GM18907 (cell line): ENCODE results near the gene WBP2.
A peak's percentile ranks its signal among the peaks of the same experiment; 100 is the strongest.

Source experiments
- ATAC-seq: cut with Tn5 transposase; IDR thresholded peaks from one replicate; pipeline ENCODE4 v1.9.1; 2021; ENCODE audit warnings: mild to moderate bottlenecking, moderate library complexity; ENCODE audit not compliant: unreplicated experiment

WBP2 gene

DNA sequence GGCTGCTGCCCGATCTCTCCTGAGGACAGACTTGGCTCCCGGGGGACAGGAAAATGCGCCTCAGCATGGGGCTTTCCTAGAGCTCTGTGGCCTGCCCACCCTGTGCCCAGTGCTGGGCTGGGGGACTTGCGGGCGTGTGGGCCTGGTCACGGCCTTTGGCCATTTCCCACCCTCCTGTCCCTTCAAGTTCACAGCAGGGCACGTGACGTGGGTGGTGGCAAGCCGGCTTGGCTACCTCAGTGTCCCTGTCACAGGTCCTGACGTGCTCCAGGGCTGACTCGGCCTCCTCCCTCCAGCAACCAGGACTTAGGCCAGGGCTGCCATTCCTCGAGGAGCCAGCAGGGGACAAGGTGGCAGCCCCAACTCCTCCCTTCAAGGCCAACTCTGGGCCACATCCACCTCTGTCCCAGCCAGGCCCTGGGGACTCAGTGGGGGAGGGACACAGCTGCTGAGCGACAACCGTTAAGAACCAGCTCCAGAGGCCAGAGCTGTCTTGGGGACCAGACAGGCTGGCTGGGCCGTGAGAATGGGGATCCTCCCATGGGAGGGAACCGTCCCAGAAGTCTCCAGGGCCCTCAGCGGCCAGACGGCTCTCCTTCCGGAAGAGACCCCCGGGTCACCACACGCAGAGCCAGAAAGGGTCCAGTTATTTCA is 9.9 kb downstream of the WBP2 start:
- ATAC-seq, result peak; percentile 70

DNA sequence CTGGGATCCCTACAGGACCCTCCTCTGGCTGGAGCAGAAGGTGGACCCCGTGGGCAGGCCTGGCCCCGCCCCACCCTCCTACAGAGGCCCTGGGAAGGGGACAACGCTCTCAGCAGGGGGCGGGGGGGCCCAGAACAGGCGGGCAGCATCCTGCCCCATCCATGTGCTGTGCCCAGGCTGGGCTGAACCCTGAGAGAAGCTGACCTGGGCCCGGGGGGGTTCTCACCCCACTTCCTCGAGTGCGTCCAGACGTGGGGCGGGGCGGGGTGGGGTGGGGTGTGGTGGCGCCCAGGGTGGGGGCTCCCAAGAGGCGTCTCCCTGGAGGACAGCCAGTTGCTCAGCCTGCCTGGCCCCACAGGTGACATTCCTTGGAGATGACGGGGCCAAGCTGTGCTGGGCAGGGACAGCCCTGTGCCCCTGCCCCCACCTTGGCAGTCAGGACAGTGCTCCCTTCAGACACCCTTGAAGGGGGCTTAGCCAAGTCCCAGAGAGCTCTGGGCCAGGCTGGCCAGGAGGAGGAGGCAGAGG is 10.5 kb downstream of the WBP2 start:
- peak; percentile 23 for ATAC-seq

DNA sequence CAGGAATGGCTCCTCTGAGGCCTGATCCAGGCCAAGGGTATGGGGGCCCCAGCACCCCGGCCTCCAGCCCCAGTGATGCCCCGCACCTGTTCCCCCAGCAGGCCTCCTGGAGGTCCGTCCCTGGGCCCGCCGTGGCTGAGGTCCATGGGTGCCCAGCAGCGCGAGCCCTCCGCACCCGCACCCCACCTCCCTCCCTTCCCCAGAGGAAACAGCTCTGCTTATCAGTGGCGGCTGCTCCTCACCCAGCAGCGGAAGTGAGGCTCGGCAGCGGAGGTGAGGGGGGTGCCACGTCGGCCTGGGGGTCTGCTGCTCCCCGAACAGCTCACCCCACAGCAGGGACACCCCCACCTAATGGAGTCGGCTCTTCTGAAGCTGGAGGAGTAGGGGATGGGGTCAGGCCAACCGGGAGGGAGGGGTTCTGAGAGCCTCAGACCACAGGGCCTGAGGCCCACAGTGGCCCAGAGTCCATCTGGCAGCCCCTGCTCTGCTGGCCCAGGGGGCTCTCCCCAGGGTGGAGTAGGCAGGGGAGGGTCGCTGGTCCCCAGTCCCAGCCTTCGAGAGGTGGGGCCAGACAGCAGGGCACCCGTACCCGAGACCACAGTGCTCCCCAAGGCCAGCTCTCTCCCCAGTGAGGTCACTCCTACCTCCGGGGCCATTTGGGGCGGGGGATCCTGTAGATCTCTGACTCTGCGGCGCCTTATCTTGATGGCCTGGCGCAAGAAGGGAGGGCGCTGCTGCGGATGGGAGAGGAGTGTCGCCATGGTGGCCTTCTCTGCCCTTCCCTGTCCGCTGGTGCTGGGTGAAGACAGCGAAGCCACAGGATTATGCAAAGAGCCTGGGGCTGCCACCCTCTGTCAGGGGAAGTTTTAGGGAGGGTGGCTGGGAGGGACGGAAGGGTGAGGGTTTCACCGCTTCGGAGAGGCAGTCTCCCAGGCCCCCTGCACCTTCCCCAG is 11.3 kb downstream of the WBP2 start, which contains the start of gene UNC13D:
TSS of gene UNC13D (minus strand) at position 828 of the 953 bp plus-strand sequence. CDS start at position 761, 67 bp downstream.
- ATAC-seq, result peak; percentile 26

GRCh38 chr17:75842963-75843576 is 12.1 kb downstream of the WBP2 start:
- no peak for ATAC-seq

DNA sequence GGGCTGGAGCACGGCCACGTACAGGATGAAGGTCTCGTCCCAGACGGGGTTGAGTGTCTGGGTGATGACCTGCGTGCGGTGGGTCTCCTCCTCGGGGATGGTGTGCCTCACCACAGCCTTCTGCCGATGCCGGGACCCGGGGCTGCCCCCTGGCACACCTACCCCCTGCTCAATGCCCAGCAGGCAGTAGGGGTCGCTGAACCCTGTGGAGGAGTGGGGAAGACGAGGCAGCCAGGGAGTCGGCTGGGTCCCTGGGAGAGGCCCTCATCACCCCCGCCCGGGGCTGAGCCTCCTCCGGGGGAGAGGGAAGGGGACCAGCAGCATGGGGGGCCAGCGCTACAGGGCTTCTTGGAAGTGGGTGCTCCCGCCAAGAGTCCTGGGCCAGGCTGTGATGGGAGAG is 12.7 kb downstream of the WBP2 start:
- no peak for ATAC-seq

GRCh38 chr17:75840799-75841164 is 14.4 kb downstream of the WBP2 start:
- ATAC-seq, result no peak

DNA sequence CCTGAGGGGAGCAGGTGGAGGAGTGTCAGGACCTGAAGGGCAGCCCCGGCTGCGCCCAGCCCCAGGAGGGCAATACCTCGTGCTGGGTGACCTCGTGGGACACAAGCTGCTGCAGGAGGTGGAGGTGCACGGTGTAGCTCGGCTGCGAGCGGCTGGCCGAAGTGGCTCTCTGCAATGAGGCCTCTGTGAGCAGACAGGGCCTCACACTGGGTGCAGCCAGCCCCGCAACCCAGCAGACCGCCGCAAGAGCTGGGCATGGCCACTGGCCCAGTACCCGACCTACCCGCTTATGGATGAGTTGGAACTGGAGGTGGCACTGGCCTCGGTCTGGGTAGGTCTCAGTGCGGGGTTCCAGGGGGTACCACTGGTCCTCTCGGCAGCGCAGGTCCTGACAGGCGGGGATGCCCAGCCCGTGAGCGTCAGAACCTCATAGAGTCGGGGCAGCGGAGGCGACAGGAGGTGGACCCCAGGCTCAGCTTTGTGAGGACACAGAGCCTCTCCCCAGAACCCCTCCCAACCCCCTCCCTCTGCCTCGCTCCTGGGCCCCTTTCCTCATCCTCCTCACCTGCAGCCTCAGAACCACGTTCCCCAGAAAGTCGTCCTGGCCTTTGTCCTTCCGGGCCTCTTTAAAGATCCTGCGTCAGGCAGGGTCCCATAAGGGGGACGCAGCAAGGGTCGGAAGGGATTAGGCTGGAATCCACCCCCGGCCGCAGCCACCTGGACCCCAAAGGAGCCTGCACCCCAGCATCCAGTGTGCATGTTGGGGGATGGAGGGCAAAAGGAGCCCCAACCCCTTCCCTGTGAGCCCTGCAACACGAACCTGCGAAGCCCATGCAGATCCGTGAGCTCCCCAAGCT is 15.0 kb downstream of the WBP2 start:
- no peak for ATAC-seq

DNA sequence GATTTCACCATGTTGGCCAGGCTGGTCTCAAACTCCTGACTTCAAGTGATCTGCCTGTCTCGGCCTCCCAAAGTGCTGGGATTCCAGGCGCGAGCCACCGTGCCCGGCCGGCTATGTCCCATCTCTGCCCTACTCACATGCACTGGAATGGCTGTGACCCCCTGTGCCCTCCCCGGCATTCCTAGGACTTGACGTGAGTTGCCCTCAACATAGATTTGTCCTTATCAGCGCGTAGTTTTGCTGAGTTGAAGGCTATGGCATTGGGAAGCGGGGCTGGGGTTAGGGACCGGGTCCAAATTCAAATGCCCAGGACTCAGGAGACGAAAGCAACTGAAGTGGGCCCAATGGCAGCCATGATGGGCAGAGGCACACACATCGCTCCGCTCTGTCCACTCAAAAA is 16.7 kb downstream of the WBP2 start:
- no peak for ATAC-seq

GRCh38 chr17:75837899-75838298 is 17.2 kb downstream of the WBP2 start:
- no peak for ATAC-seq

DNA sequence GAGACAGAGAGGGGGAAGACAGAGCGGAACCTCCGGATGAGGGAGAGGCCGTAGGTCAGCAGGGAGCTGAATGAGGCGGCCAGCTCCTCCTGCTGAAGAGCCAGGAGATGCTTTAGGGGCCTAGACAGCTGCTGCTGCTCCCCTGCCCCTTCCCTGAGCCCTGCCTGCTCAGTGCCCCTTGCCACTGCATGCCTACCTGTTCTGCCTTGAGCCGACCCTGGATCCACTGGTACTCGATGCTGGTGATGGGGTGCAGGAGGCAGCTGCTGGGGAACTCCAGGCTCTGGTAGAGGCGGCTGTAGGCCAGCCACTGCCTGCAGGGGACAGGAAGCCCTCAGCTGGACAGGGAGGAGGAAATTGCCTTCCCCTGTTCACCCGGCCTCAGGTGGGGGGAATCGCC is 18.5 kb downstream of the WBP2 start:
- no peak for ATAC-seq

GRCh38 chr17:75835654-75835987 is 19.5 kb downstream of the WBP2 start:
- no peak for ATAC-seq

- no peak for ATAC-seq
These were observed 20.0 kb downstream of the WBP2 start for GRCh38 chr17:75834928-75835653.

DNA sequence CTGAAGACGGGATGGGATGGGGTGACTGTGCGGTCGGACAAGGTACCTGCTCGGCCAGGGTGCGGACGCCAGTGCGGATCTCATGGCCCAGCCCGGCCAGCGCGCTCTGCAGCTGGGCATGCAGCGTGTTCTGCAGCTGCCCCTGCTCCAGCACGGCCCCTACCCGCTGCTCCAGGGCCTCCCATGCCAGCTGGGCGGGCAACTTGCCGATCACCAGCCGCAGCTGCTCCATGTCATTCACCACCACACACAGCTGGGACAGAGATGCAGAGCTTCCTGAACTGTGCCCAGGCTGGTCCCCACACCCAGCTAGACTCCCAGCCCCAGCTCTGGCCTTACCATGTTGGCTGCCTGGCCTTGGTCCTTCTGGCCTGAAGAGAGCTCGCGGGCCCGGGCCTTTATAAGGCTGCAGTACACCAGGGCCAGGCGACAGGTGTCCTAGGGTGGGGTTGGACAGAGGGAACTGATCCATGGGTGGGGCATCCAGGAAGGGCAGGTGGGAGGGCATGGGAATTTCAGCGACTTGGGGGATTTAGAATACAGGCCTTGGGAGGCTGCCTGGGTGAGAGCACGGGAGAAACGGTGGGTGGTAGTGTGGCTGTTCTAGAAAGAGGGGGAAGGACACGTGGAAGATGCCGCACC is 20.7 kb downstream of the WBP2 start:
- no peak for ATAC-seq

DNA sequence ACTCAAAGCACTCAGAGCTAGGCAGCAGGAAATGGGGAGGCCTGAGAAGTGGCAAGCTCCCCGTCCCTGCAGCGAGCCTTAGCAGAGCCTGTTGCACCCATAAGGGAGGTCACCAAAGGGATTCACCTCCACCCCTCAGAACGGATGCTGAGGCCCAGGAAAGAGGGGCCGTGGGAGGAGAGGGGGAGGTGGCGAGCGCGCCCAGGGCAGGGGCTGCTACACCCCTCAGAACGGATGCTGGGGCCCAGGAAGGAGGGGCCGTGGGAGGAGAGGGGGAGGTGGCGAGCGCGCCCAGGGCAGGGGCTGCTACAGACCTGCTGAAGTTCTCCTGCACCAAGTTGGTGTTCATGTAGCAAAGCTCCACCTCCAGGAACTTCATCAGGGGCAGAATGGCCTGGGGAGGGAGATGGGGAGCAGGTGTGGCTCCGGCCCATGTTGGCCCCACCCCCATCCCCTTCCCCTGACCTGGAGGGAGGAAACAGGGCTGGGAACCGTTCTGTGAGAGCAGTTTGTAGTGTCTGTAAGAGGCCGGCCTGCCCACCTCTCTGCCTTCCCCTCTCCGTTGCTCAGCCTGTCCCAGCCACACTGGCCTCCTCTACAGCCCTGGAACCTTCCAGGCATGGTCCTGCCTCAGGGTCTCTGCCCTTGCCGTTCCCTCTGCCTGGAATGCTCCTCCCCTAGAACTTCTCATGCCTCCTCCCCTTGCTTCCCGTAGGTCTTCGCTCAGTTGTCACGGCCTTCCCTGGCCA is 22.3 kb downstream of the WBP2 start:
- no peak for ATAC-seq

- no peak for ATAC-seq
These were observed 22.9 kb downstream of the WBP2 start for GRCh38 chr17:75832164-75832651.

DNA sequence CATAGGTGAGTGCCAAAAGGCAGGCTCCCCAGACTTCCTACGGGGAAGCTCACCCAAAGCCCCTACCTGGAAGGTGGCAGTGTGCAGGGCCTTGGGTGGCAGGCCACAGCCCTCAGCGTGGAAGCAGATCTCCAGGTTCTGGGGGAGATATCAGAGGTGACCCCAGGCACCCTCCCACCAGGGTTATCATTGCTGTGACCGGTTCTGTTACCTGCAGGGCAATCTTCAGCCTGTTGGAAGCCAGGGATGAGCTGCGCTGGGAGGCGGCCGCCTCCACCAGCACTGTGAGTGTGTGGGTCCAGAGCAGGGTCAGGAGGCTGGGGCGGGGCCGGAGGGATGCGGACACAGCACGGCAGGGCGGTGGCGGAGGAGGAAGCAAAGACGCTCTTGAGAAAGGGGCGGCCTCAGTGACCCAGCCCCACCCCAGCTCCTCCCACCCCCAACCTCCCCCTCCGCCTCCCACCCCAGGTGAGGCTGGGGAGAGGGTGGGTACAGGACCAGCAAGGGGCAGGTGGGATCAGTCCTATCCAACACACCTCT is 24.0 kb downstream of the WBP2 start:
- no peak for ATAC-seq

- ATAC-seq, result no peak
These were observed 24.7 kb downstream of the WBP2 start for GRCh38 chr17:75830164-75831031.
